Smooth muscle cell (in vitro differentiated cells): ENCODE results near the gene MKNK1. TPM values are rescaled to one million over a fixed set of nuclear protein-coding genes. Genes with fewer than 3 reads are reported as not detected.

Source experiments
- DNase-seq: peaks from one replicate; lab custom pipeline; 2025; ENCODE audit not compliant: unreplicated experiment; lab: John Stamatoyannopoulos, UW
- H2AFZ ChIP-seq: fragments of 200-600 bp; sonication (generic); 2 replicates; pipeline ENCODE4 v1.6.0; 2016; ENCODE audit warnings: antibody characterized with exemption, low read depth, mild to moderate bottlenecking
- H3F3A ChIP-seq: fragments of 200-600 bp; sonication (generic); 2 replicates; pipeline ENCODE4 v1.6.0; 2017; ENCODE audit warnings: antibody characterized with exemption, low read depth
- H3K27ac ChIP-seq: fragments of 200-600 bp; sonication (generic); 2 replicates; pipeline ENCODE4 v1.5.1; 2016; ENCODE audit warnings: low read depth, mild to moderate bottlenecking
- H3K27me3 ChIP-seq: fragments of 200-600 bp; sonication (generic); 2 replicates; pipeline ENCODE4 v1.6.1; 2016; ENCODE audit warnings: low read depth, mild to moderate bottlenecking
- H3K36me3 ChIP-seq: fragments of 200-600 bp; sonication (generic); 2 replicates; pipeline ENCODE4 v1.5.1; 2016; ENCODE audit warnings: low read depth
- H3K4me1 ChIP-seq: fragments of 200-600 bp; sonication (generic); 2 replicates; pipeline ENCODE4 v1.5.1; 2016; ENCODE audit warnings: low read depth
- H3K4me2 ChIP-seq: fragments of 200-600 bp; sonication (generic); 2 replicates; pipeline ENCODE4 v1.6.0; 2016; ENCODE audit warnings: mild to moderate bottlenecking
- H3K4me3 ChIP-seq: fragments of 200-600 bp; sonication (generic); 2 replicates; pipeline ENCODE4 v1.5.1; 2016; ENCODE audit warnings: mild to moderate bottlenecking
- H3K79me2 ChIP-seq: fragments of 200-600 bp; sonication (generic); 2 replicates; pipeline ENCODE4 v1.6.0; 2016; ENCODE audit warnings: low read depth, mild to moderate bottlenecking
- H3K9ac ChIP-seq: fragments of 200-600 bp; sonication (generic); 2 replicates; pipeline ENCODE4 v1.6.0; 2016; ENCODE audit warnings: low read depth
- H3K9me3 ChIP-seq: fragments of 200-600 bp; sonication (generic); replicated peaks from 2 replicates; pipeline ENCODE4 v1.5.1; 2016; ENCODE audit warnings: low read depth
- H4K20me1 ChIP-seq: fragments of 200-600 bp; sonication (generic); 2 replicates; pipeline ENCODE4 v1.6.0; 2016; ENCODE audit warnings: low read depth
- CTCF ChIP-seq: fragments of 200-600 bp; sonication (generic); IDR thresholded peaks from 2 replicates; pipeline ENCODE4 v1.5.1; 2017; ENCODE audit warnings: borderline replicate concordance, mild to moderate bottlenecking, antibody characterized with exemption; ENCODE audit not compliant: insufficient read depth, poor library complexity, severe bottlenecking
- WGBS: methylation state at CpG from one replicate; pipeline ENCODE4 v1.1.7; 2016; ENCODE audit warnings: low lambda C conversion rate; 5-methylcytosine and 5-hydroxymethylcytosine counted together
- polyA plus RNA-seq: library from polyadenylated mRNA; unstranded; fragments of >200 nt; fragmentation: Nextera tagmentation; extraction: Ambion mirVana; gene quantifications from 2 replicates; pipeline ENCODE4 v1.2.1, GENCODE V29; 2016
- total RNA-seq: library from RNA; depleted of rRNA; stranded (reverse); fragments of >200 nt; gene quantifications from 2 replicates; pipeline ENCODE4 v1.2.3, GENCODE V29; 2014

Gene MKNK1
- total and polyA plus RNA-seq, 2 experiments from 2014 or later = 11.7 to 18.7 TPM

GRCh38 chr1:46543382-46543760, 60.7 kb downstream of the MKNK1 start:
- no peaks in the 10 kb centered on the region for H3F3A ChIP-seq
- no peak overlapping the region for H2AFZ ChIP-seq
- H3K9me3 ChIP-seq = no peaks in the 10 kb centered on the region
- WGBS = 40% methylated on average over 6 of the region's 7 CpGs
- H3K27me3 ChIP-seq = peaks cover 82% of the 10 kb centered on the region
- H3K27ac ChIP-seq = no peak overlapping the region
- H3K79me2 ChIP-seq = no peaks in the 10 kb centered on the region
- DNase-seq = no peak
- no peak for TF ChIP-seq CTCF
- H3K4me3 ChIP-seq = no peak overlapping the region
- no peak overlapping the region for H3K9ac ChIP-seq
- H4K20me1 ChIP-seq = no peaks in the 10 kb centered on the region
- H3K4me2 ChIP-seq = no peak overlapping the region
- no peaks in the 10 kb centered on the region for H3K4me1 ChIP-seq
- no peaks in the 10 kb centered on the region for H3K36me3 ChIP-seq

GRCh38 chr1:46539972-46540371, 64.1 kb downstream of the MKNK1 start:
- no peak overlapping the region for H2AFZ ChIP-seq
- no peaks in the 10 kb centered on the region for H3F3A ChIP-seq
- no peak for DNase-seq
- 66% methylated on average over 9 of the region's 9 CpGs for WGBS
- no peaks in the 10 kb centered on the region for H3K79me2 ChIP-seq
- no peaks in the 10 kb centered on the region for H3K9me3 ChIP-seq
- no peaks in the 10 kb centered on the region for H3K4me1 ChIP-seq
- no peak overlapping the region for H3K4me3 ChIP-seq
- H3K27ac ChIP-seq = no peak overlapping the region
- no peak overlapping the region for H3K4me2 ChIP-seq
- peaks cover 75% of the 10 kb centered on the region for H3K27me3 ChIP-seq
- TF ChIP-seq CTCF = no peak
- no peaks in the 10 kb centered on the region for H4K20me1 ChIP-seq
- no peaks in the 10 kb centered on the region for H3K36me3 ChIP-seq
- H3K9ac ChIP-seq = no peak overlapping the region

GRCh38 chr1:46538147-46538546, 65.9 kb downstream of the MKNK1 start:
- H3K27me3 ChIP-seq = peaks cover 73% of the 10 kb centered on the region
- H2AFZ ChIP-seq = no peak overlapping the region
- no peak for DNase-seq
- no peak for TF ChIP-seq CTCF
- 68% methylated on average over 2 of the region's 2 CpGs for WGBS
- no peak overlapping the region for H3K4me3 ChIP-seq
- no peaks in the 10 kb centered on the region for H3K4me1 ChIP-seq
- no peak overlapping the region for H3K9ac ChIP-seq
- no peaks in the 10 kb centered on the region for H3K79me2 ChIP-seq
- no peaks in the 10 kb centered on the region for H4K20me1 ChIP-seq
- H3F3A ChIP-seq = no peaks in the 10 kb centered on the region
- H3K27ac ChIP-seq = no peak overlapping the region
- no peaks in the 10 kb centered on the region for H3K36me3 ChIP-seq
- no peaks in the 10 kb centered on the region for H3K9me3 ChIP-seq
- H3K4me2 ChIP-seq = no peak overlapping the region

GRCh38 chr1:46537651-46538050, 66.4 kb downstream of the MKNK1 start:
- H3K27me3 ChIP-seq = peaks cover 69% of the 10 kb centered on the region
- H3K4me3 ChIP-seq = no peak overlapping the region
- no peak overlapping the region for H2AFZ ChIP-seq
- H3K36me3 ChIP-seq = no peaks in the 10 kb centered on the region
- H3K4me1 ChIP-seq = no peaks in the 10 kb centered on the region
- H4K20me1 ChIP-seq = no peaks in the 10 kb centered on the region
- DNase-seq = no peak
- H3F3A ChIP-seq = no peaks in the 10 kb centered on the region
- H3K9me3 ChIP-seq = no peaks in the 10 kb centered on the region
- H3K9ac ChIP-seq = no peak overlapping the region
- no peaks in the 10 kb centered on the region for H3K79me2 ChIP-seq
- no peak overlapping the region for H3K27ac ChIP-seq
- no peak for TF ChIP-seq CTCF
- 74% methylated on average over 2 of the region's 2 CpGs for WGBS
- H3K4me2 ChIP-seq = no peak overlapping the region
